Measurements from ENCODE around the gene TCOF1.

Gene TCOF1

GRCh38 chr5:150350524-150351344, 6.8 kb upstream of the TCOF1 start:
- peak; percentile 56 for DNase-seq

GRCh38 chr5:150352244-150353031, 5.1 kb upstream of the TCOF1 start:
- no peak for DNase-seq

GRCh38 chr5:150353032-150353675, 4.3 kb upstream of the TCOF1 start:
- no peak for DNase-seq

GRCh38 chr5:150355791-150356190, 1.7 kb upstream of the TCOF1 start:
- no peak for DNase-seq

- no peak for DNase-seq
Measured at GRCh38 chr5:150356575-150357294, 762 bp upstream of the TCOF1 start.

- DNase-seq = no peak
Measured at GRCh38 chr5:150358261-150359095, 981 bp downstream of the TCOF1 start.

- no peak for DNase-seq
Measured at GRCh38 chr5:150361301-150361700, 3.8 kb downstream of the TCOF1 start.

DNA sequence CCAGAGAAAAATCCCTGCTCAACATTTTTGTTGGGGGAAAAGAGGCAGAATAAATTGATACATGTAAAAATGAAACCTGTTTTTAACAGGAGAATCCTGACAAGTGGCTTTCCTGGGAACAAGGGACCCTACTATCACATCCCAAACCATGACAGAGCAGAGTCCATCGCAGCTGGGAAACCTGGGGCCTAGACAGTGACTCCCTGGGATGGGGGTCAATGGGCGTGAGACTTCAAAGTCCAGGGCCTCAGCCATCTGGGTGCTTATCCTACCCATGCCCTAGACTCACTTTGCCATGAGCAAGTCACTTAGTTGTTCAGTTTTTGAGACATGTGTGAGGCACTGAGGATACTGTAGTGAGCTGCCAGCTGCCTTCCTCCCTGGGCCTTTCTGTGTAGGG, 5.7 kb downstream of the TCOF1 start:
- DNase-seq = no peak

GRCh38 chr5:150364004-150364403, 6.5 kb downstream of the TCOF1 start:
- no peak for DNase-seq

GRCh38 chr5:150368526-150368925, 11.0 kb downstream of the TCOF1 start:
- no peak for DNase-seq

- no peak for DNase-seq
Measured at GRCh38 chr5:150372639-150373038, 15.1 kb downstream of the TCOF1 start.

DNA sequence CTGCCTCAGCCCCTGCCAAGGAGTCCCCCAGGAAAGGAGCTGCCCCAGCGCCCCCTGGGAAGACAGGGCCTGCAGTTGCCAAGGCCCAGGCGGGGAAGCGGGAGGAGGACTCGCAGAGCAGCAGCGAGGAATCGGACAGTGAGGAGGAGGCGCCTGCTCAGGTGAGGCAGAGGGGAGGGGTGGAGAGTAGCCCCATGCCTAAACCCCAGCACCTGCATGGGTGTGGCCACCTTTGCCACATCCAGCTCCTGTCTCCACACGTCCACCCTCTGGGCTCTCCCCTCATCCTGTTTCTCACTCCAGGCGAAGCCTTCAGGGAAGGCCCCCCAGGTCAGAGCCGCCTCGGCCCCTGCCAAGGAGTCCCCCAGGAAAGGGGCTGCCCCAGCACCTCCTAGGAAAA, 17.2 kb downstream of the TCOF1 start:
- no peak for DNase-seq

DNA sequence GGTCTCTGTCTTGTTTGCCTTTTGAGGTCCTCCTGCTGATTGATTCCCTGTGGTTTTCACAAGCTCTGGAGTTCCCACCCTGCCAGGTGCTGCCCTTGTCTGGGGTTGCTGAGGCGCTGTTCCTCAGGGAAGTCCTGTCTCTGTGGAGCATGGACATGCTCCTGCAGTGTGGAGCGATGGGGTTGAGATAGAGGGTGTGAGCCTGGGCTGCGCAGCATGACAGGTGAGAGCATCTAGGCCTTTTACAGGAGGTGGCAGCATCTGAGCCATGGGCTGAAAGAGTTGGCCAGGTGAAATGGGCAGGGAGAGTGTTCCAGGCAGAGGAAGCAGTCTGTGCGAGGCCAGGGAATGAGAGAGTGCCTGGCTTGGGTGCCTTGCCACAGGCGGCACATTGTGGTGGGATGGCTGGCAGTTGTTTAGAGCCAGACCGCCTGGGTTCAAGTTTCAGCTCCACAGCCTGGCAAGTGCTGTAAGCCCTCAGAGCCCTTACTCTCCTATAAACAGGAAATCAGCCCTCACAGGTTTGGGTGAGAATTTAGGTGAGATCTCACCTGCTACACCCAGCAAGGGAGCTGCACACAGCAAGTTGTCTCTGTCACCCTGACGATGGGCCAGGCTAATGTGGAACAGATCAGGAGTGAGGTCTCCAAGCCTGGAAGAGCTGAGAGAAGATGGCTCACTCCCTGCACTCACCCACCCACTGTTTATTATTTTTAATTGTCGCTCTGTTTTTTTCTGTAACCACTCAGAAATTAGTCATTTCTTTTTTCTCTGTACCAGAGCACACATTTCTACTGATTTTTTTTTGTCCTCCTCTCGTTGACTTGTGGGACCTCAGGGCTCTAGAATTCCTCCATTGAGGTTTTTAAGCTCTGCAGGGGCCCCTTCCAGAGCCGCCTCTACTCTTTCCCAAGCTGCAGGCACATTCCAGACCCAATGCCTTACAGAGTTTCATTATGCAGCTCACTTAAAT, 19.6 kb downstream of the TCOF1 start:
- DNase-seq = no peak

DNA sequence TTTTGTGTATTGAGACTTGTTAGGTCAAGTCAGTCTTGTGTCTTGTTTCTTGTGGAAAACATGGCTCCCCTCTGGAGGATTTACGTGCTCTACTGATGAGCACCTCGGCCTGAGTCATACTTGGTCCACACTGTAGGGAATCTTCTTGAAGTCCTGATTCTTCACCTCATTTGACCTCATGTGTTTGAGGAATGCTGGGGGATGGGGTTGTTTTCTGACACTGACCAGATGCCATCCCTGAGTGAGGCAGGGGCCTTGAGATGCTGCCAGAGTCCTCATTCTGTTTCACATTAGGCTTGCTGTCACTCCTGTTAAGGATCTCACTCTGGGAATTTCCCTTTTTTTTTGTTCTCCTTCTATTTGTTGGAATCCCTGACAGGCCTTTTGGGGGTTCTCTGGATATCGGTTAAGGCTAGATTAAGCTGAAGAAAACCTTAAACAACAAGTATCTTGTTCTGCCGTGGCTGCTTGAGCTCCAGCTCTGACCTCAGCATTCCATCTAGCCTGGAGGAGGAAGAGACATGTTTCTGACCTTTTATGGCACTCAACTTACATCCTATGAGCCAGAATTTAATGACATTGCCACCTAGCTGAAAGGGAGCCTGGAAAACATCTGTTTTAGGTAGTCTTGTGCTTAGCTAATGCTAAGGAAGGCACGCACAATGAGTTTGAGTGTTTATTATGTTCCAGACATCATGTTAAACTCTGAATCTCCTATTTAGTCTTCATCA, 20.6 kb downstream of the TCOF1 start:
- DNase-seq = no peak

DNA sequence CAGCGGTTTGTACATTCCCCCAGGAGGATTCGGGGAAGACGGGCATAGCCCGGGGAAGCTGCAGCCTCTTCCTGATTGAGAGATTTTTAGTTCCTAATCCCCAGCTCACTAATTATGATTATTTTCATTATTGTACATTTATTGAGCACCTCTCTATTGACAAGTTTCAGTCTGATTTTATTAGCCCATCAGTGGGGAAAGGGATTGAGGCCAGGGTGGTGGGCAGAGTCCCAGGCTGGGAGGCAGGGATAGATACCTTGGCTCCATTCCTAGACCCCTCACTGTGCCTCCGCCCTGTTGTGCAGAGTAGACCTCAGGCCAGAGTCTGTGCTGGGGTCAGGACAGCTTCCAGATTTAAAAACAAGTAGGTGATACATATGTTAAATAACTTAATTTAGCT, 27.2 kb downstream of the TCOF1 start:
- no peak for DNase-seq

- DNase-seq = no peak
Measured at GRCh38 chr5:150386024-150386855, 28.7 kb downstream of the TCOF1 start.

GRCh38 chr5:150389531-150390266, 32.2 kb downstream of the TCOF1 start:
- no peak for DNase-seq

DNA sequence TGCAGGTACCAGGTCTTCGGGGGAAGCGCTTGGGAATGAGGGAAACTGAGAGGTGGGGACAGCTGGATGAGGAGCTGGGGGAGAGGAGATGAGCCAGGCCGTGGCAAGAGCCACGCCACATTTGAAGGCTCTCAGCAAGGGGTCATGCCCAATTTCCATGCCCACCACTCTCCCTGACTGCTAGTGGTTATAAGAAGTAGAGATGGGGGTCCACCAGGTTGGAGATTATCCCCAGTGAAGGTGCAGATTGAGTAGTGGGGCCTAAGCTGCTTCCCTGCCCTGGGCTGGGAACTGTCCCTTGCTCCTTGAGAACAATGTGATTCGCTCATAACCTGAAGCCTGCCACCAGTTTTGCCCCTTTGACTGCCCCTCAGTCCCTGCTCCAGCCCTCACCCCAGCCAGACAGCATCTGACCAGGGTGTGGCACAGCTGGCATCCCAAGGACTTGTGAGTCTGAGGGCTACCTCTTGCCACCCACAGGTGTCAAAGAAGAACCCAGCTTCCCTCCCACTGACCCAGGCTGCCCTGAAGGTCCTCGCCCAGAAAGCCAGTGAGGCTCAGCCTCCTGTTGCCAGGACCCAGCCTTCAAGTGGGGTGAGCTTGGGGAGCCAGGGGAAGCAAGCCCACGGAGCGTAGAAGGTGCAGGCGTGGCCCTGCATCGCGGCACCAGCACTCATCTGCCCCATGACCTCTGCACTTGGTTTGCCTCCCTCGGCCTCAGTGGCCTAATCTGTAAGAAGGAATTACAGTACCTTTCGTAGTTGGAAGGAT, 33.8 kb downstream of the TCOF1 start:
- DNase-seq = no peak

All from CD4-positive, alpha-beta T cell treated with Interleukin-15 for 1 hour (primary cell).